ENCODE results near the gene MT1E.
"Not testable (repeated sequence)": the region's sequence is repeated elsewhere in the genome, so short reads cannot be mapped to it uniquely, and the experiment has no call there.

MT1E gene

DNA sequence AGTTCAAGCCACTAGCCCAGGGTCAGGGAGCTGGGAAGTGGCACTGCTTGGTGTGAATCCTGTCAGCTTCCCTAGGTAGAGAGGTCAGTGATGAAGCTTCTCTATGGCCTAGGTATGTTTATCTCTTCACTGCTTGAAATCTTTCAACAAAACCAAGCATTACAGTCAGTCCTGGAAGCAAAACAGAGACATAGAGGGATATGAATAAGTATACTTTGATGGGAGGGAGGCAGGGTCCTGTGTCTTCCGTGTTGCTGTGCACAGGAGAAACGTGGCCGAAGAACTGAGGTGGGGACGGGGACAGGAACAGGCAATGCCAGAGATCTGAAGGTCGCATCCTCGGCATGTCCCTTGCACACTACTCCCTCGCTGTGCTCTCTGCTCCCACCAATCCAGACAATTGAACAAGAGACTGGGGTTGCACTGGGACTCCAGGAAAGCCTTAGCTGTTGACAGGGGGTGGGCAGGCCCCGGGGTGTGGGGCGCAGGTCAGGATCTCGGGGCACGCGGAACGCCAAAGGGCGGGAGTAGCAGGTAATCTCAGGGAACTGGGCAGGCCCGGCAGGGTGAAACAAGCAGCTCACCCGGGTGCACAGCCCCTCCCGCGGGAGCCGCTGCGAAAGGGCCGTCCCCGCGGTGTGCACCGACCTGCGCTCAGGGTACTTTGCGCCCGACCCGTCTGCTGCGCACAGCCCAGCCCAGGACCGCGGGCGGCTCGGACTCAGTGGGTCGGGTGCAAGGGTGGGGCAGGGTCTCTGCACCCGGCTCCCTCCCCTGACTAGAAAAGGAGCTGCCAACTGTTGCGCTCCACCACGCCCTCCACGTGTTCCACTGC lies 43.6 kb downstream of the MT1E start, which contains the start of gene MT1H:
TSS of gene MT1H (plus strand) at position 810 of the 835 bp plus-strand sequence. CDS start 71 bp downstream, outside the sequence.
- DNase-seq (ENCODE audit: extremely low spot score, insufficient read length, low read depth) = no peak
- FAIRE-seq = no peak

DNA sequence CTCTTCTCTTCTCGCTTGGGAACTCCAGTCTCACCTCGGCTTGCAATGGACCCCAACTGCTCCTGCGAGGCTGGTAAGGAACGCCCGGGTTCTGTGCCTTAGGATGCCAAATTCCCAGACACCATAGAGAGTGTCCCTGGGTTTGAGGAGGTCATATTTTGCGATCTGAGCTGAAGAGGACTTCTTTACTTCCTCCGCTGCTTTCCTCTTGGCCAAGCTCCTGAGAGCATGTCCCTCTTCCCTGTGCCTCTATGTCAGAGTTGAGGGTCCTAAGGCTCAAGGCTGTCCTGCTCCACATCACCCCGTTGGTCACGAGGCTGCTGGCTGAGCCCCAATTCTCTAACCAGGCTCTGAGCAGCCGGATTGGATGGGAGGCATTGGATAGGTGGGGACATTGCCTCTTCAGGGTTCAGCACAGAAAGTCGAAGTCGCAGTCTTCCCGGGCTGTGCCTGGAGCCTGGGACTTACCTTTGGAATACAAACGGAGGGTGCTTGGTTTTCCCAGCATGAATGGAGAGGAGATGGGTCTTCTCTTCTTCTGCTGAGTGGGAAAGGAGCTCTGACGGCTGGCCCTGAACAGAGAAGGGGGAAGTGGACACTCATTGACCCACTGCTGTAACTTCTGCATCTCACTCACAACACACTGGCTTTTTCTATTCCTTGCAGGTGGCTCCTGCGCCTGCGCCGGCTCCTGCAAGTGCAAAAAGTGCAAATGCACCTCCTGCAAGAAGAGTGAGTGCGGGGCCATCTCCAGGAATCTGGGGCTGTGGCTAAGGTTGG lies 44.4 kb downstream of the MT1E start:
- DNase-seq (ENCODE audit: extremely low spot score, insufficient read length, low read depth) = no peak
- FAIRE-seq = no peak

DNA sequence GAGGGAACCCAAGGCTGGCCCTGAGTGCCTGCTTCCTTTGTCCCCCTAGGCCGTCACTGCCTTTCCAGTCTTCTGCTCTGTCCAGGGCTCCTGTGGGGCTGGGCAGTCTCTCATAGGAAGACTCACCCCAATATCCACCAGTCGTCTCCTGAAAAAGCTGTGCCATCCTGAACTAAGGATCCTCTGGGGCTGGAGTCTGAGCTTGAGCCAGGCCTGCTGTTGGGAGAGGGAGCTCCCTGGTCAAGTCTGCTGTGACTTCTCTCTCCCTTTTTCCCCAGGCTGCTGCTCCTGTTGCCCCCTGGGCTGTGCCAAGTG lies 45.0 kb downstream of the MT1E start:
- no peak for FAIRE-seq

DNA sequence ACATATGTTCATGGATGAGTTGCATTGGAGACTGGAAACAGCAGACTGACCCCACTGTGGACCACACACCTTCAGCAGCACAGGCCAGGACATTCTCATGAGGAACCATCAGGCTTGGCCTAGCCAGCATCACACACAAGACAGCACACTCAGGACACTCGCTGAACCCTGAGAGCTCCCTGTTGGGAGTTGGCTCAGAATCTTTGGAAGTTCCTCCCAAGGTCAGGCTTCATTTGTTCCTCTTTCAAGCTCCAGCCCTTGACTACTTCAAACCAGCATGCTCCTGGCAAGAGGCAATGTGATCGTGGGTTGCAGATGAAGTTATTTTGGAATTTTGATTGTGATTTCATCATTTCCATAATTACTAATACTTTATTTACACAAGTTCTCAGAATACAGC lies 46.1 kb downstream of the MT1E start:
- not testable (repeated sequence) for FAIRE-seq; DNase-seq (ENCODE audit: extremely low spot score, insufficient read length, low read depth)

More for the DNA sequence above, 45.0 kb downstream of the MT1E start:
- DNase-seq (ENCODE audit: extremely low spot score, insufficient read length, low read depth) = no peak

DNA sequence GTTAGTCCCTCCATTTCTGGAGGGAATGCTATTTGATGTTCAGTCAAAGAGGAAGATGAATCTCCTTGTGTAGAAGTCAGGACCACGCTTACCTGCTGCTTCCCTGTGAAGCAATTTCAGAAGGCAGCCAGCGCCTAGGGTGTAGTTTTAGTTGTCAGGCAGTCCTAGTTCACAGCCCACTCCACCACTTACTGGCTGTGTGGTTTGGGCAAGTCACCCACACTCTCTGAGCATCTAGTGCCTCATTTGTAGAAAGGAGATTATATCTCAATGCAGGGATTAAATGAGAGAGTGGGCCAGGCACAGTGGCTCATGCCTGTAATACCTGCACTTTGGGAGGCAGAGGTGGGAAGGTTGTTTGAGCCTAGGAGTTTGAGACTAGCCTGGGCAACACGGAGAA lies 46.6 kb downstream of the MT1E start:
- not testable (repeated sequence) for DNase-seq (ENCODE audit: extremely low spot score, insufficient read length, low read depth)
- peak; percentile 31 for FAIRE-seq

DNA sequence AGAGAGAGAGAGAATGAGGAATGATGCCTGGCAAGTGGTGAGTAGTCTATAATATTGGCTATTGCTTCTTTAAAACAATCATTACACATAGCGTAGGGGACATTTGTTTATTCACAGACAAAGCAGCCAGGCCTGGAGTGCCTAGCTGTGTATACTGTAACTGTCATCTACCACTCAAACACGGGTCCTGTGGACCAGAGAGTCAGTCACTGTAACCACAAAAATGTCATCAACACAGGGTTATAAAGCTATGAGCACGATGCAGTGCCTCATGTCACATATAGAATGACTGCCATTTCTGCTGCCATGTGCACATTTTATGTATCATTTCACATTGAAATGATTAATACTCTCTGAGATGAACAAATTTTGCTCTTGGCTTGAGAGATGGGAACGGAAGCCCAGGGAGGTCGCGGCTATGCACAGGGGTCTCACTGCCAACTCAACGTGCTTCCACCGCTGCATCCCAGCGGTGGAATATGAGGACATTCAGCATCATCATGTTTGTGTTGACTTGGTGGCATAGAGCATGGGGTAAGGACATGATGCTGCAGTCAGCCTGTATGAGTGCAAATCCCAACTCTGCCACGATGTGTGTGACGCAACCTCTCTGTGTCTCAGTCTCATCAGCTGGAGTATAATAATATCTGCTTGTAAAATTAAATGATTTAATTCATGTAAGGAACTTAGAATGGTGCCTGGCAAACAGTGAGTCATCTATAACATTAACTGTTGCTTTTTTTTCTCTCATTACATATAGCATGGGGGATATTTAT lies 47.4 kb downstream of the MT1E start:
- FAIRE-seq (no peak), DNase-seq (ENCODE audit: extremely low spot score, insufficient read length, low read depth) (no peak)

DNA sequence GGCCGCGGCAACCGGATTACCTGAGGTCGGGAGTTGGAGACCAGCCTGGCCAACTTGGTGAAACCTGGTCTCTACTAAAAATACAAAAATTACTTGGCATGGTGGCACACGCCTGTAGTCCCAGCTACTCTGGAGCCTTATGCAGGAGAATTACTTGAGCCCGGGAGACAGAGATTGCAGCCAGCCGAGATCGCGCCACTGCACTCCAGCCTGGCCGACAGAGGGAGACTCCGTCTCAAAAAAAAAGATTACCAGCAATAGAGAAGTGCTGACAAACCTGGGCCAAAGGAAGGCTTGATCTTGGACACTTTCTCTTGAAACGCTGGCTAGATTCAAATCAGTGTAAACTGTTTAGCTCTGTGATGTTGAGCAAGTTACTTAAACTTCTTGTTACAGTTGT lies 48.3 kb downstream of the MT1E start:
- FAIRE-seq (peak; percentile 12), DNase-seq (ENCODE audit: extremely low spot score, insufficient read length, low read depth) (no peak)

DNA sequence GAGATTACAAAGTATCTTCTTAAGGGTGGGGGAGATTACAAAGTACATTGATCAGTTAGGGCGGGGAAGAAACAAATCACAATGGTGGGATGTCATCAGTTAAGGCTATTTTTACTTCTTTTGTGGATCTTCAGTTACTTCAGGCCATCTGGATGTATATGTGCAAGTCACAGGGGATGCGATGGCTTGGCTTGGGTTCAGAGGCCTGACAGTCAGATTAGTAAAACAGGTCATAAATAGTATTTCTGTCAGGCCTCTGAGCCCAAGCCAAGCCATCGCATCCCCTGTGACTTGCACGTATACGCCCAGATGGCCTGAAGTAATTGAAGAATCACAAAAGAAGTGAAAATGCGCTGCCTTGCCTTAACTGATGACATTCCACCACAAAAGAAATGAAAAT lies 49.0 kb downstream of the MT1E start:
- DNase-seq (ENCODE audit: extremely low spot score, insufficient read length, low read depth) = not testable (repeated sequence)

DNA sequence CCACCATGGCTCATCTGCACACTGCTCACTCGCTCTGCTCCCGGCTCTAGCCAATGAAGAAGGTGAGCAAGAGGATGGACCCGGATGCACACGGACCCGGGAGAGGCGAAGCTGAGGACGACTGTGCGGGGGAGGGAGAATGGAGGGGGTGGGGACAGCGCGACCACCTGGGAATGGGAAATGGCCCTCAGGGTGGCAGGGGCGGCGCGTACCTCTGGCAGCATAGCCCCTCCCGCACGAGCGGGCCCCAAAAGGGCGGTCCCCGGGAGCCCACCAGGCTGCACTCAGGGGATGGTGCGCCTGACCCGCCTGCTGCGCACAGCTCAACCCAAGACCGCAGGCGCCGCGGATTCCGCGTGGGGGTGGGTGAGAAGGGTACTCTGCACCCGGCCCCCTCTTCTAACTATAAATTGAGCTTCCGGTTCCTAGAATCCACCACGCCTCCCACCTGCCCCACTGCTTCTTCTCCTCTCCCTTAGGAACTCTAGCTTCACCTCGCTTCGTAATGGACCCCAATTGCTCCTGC lies 50.2 kb downstream of the MT1E start:
- DNase-seq (ENCODE audit: extremely low spot score, insufficient read length, low read depth) (no peak), FAIRE-seq (no peak)

More for the DNA sequence above, 49.0 kb downstream of the MT1E start:
- not testable (repeated sequence) for FAIRE-seq
